Stomach (tissue), 9 donors: ENCODE results near the gene LYSMD2. TPM values are rescaled to one million over a fixed set of nuclear protein-coding genes. Genes with fewer than 3 reads are reported as not detected.

Source experiments
- DNase-seq, 2 donors: peaks; one replicate each; pipeline versions ENCODE4 v3.0.0 to v3.0.0-alpha.2; 2013 to 2019
- H3K27ac ChIP-seq, 5 donors: fragments of 200-600 bp in 4 of 5; sonication (generic) in 4 of 5; one replicate each; pipeline ENCODE4 v1.5.1; 2013 to 2019; ENCODE audit warnings: mild to moderate bottlenecking in 1 of 5, moderate library complexity in 1 of 5
- H3K27me3 ChIP-seq, 3 donors: fragments of 200-600 bp; sonication (generic); one replicate each; pipeline ENCODE4 v1.5.1; 2017 to 2019; ENCODE audit warnings: mixed run types in 1 of 3
- H3K36me3 ChIP-seq, 4 donors: fragments of 200-600 bp; sonication (generic); 1 replicate in 3 of 4; 2 replicates in 1 of 4; pipeline ENCODE4 v1.5.1; 2016 to 2019
- H3K4me1 ChIP-seq, 4 donors: fragments of 200-600 bp; sonication (generic); one replicate each; pipeline ENCODE4 v1.5.1; 2016 to 2019
- H3K4me3 ChIP-seq, 4 donors: fragments of 200-600 bp; sonication (generic) in 3 of 4; one replicate each; pipeline ENCODE4 v1.5.1; 2016 to 2019; ENCODE audit warnings: mild to moderate bottlenecking in 1 of 4
- H3K9me3 ChIP-seq, 4 donors: fragments of 200-600 bp; sonication (generic); one replicate each; pipeline ENCODE4 v1.5.1; 2016 to 2019
- CTCF ChIP-seq, 7 experiments: fragments of 450-650 bp in 4 of 7; fragments of 200-600 bp in 3 of 7; sonication (generic) in 3 of 7; IDR thresholded peaks; one replicate each; pipeline ENCODE4 v1.5.1; 2016 to 2019; ENCODE audit warnings: antibody characterized with exemption in 7 of 7, control low read depth in 2 of 7, mild to moderate bottlenecking in 1 of 7
- EP300 ChIP-seq: sonication (generic); formaldehyde crosslinking; IDR thresholded peaks from one replicate; pipeline ENCODE4 v1.6.1; 2017; ENCODE audit warnings: antibody characterized with exemption
- POLR2A ChIP-seq, 4 donors: fragments of 450-650 bp; IDR thresholded peaks; one replicate each; pipeline ENCODE4 v1.6.1; 2016; ENCODE audit warnings: antibody characterized with exemption in 4 of 4, control low read depth in 2 of 4, mild to moderate bottlenecking in 1 of 4, moderate library complexity in 1 of 4
- POLR2AphosphoS5 ChIP-seq, 3 donors: sonication (generic); formaldehyde crosslinking; IDR thresholded peaks; one replicate each; pipeline ENCODE4 v1.6.1; 2016; ENCODE audit warnings: antibody characterized with exemption in 3 of 3
- WGBS, 5 donors: extraction: QIAGEN DNeasy Blood & Tissue Kit in 3 of 5; methylation state at CpG; one replicate each; pipeline versions ENCODE4 v1.1.5 to v1.1.7; 2013 to 2018; 5-methylcytosine and 5-hydroxymethylcytosine counted together
- intact Hi-C: fragments of 100-400 bp; cut with DNase I; formaldehyde crosslinking; loops from one replicate; pipeline ENCODE4 v1.15.1; 2023; ENCODE audit warnings: low total_unique reads
- polyA plus RNA-seq, 3 donors: library from polyadenylated mRNA; stranded (reverse); fragments of 200-250 nt; gene quantifications; one replicate each; pipeline ENCODE4 v1.2.3, GENCODE V29; 2013
- total RNA-seq, 5 donors: library from RNA; depleted of rRNA; stranded (reverse); fragments of >200 nt; gene quantifications; one replicate each; pipeline versions ENCODE4 v1.1.0 to v1.2.3, GENCODE V29; 2014 to 2016
- donor health status: healthy with polysubstance abuse.
- donor health status: Bipolar disorder and iron deficiency.
- donor health status: healthy.

LYSMD2 gene
- total and polyA plus RNA-seq, 8 donors, result 4.8 to 24.9 (median 12.2) TPM; not detected in 1

GRCh38 chr15:51724199-51724598, 13.3 kb downstream of the LYSMD2 start:
- no peak for DNase-seq
- H3K9me3 ChIP-seq, result no peaks in the 10 kb centered on the region
- no peak overlapping the region for H3K27ac ChIP-seq
- H3K4me1 ChIP-seq, result peaks cover 4 to 50% (median 25%) of the 10 kb centered on the region in 4 donors
- no peaks in the 10 kb centered on the region for H3K27me3 ChIP-seq
- TF ChIP-seq POLR2A (IDR thresholded peaks at IDR 0.05) (no peak), EP300 (no peak), CTCF (IDR thresholded peaks at IDR 0.05) (no peak), POLR2AphosphoS5 (IDR thresholded peaks at IDR 0.05) (no peak)
- whole genome bisulfite sequencing, 5 donors, result 87 to 94% (median 93%) methylated on average over 2 of the region's 2 CpGs
- H3K4me3 ChIP-seq, result no peak overlapping the region
- intact Hi-C loops, result no loop called here
- H3K36me3 ChIP-seq, result peaks cover 0 to 14% (median 11%) of the 10 kb centered on the region in 4 donors

GRCh38 chr15:51721199-51721960, 16.1 kb downstream of the LYSMD2 start:
- Histone ChIP-seq H3K36me3 (peaks cover 0 to 14% (median 11%) of the 10 kb centered on the region in 4 donors), H3K27me3 (no peaks in the 10 kb centered on the region), H3K27ac (peak overlapping the region in 1 of 5 donors; percentile 11), H3K4me1 (peaks cover 0 to 36% (median 13%) of the 10 kb centered on the region in 4 donors), H3K4me3 (no peak overlapping the region), H3K9me3 (no peaks in the 10 kb centered on the region)
- DNase-seq, result no peak
- WGBS, 5 donors, result 61 to 71% (median 68%) methylated on average over 5 of the region's 5 CpGs
- TF ChIP-seq POLR2A (IDR thresholded peaks at IDR 0.05), result no peak
- no peak for TF ChIP-seq CTCF (IDR thresholded peaks at IDR 0.05)
- no peak for TF ChIP-seq POLR2AphosphoS5 (IDR thresholded peaks at IDR 0.05)
- no peak for TF ChIP-seq EP300
- intact Hi-C loops, result no loop called here

- whole genome bisulfite sequencing, 5 donors, result 64 to 75% (median 74%) methylated on average over 8 of the region's 8 CpGs
- Histone ChIP-seq H3K36me3 (peaks cover 0 to 14% (median 11%) of the 10 kb centered on the region in 4 donors), H3K4me1 (peaks cover 0 to 26% (median 7%) of the 10 kb centered on the region in 4 donors), H3K27me3 (no peaks in the 10 kb centered on the region), H3K27ac (peak overlapping the region in 1 of 5 donors; percentile 11), H3K9me3 (no peaks in the 10 kb centered on the region), H3K4me3 (no peak overlapping the region)
- no peak for TF ChIP-seq POLR2AphosphoS5 (IDR thresholded peaks at IDR 0.05)
- TF ChIP-seq POLR2A (IDR thresholded peaks at IDR 0.05), result no peak
- no peak for TF ChIP-seq CTCF (IDR thresholded peaks at IDR 0.05)
- no peak for TF ChIP-seq EP300
- DNase-seq, result peak in 1 of 2 donors; percentile 46
- intact Hi-C loops, result no loop called here
Measured at GRCh38 chr15:51720201-51720995, 17.1 kb downstream of the LYSMD2 start.

- DNase-seq, result no peak
- intact Hi-C loops, result no loop called here
- no peaks in the 10 kb centered on the region for H3K9me3 ChIP-seq
- peaks cover 0 to 12% (median 8%) of the 10 kb centered on the region in 4 donors for H3K36me3 ChIP-seq
- peaks cover 0 to 10% (median 0%) of the 10 kb centered on the region in 4 donors for H3K4me1 ChIP-seq
- no peak overlapping the region for H3K27ac ChIP-seq
- WGBS, 5 donors, result 60 to 76% (median 71%) methylated on average over 3 of the region's 3 CpGs
- no peaks in the 10 kb centered on the region for H3K27me3 ChIP-seq
- no peak overlapping the region for H3K4me3 ChIP-seq
- no peak for TF ChIP-seq EP300
Measured at GRCh38 chr15:51718746-51719145, 18.7 kb downstream of the LYSMD2 start.
